Esophagus muscularis mucosa (tissue), 3 donors: Measurements from ENCODE around the gene LIPA.

ENCODE experiments used
- POLR2A ChIP-seq: fragments of 450-650 bp; IDR thresholded peaks from one replicate; pipeline ENCODE4 v1.6.1; 2017; ENCODE audit warnings: antibody characterized with exemption, moderate library complexity, mild to moderate bottlenecking, low read depth
- POLR2AphosphoS5 ChIP-seq, 2 donors: sonication (generic); formaldehyde crosslinking; IDR thresholded peaks; one replicate each; pipeline ENCODE4 v1.6.1; 2017; ENCODE audit warnings: antibody characterized with exemption in 2 of 2
- TF ChIP-seq, protein P1 (sequence below), 3 experiments: fragments of 200-600 bp in 2 of 3; fragments of 450-650 bp in 1 of 3; sonication (generic) in 2 of 3; IDR thresholded peaks; one replicate each; pipeline ENCODE4 v1.5.1; 2017 to 2019; ENCODE audit warnings: antibody characterized with exemption in 3 of 3, mild to moderate bottlenecking in 2 of 3, moderate library complexity in 1 of 3

DNA sequence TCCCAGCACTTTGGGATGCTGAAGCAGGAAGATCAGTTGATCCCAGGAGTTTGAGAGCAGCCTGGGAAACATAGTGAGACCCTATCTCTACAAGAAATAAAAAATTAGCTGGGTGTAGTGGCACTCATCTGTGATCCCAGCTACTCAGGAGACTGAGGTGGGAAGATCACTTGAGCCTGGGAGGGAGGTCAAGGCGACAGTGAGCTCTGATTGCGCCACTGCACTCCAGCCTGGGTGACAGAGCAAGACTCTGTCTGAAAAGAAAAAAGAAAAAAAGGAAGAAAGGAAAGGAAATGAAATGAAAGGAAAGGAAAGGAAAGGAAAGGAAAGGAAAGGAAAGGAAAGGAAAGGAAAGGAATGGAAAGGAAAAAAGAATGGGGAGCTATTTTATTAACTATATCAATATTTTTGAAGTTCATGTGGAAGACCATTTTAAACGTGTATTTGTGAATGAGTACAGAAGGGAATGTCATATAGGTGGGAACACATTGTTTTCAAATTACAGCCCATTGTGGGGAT, 43.2 kb upstream of the LIPA start:
- TF ChIP-seq, protein P1, sequence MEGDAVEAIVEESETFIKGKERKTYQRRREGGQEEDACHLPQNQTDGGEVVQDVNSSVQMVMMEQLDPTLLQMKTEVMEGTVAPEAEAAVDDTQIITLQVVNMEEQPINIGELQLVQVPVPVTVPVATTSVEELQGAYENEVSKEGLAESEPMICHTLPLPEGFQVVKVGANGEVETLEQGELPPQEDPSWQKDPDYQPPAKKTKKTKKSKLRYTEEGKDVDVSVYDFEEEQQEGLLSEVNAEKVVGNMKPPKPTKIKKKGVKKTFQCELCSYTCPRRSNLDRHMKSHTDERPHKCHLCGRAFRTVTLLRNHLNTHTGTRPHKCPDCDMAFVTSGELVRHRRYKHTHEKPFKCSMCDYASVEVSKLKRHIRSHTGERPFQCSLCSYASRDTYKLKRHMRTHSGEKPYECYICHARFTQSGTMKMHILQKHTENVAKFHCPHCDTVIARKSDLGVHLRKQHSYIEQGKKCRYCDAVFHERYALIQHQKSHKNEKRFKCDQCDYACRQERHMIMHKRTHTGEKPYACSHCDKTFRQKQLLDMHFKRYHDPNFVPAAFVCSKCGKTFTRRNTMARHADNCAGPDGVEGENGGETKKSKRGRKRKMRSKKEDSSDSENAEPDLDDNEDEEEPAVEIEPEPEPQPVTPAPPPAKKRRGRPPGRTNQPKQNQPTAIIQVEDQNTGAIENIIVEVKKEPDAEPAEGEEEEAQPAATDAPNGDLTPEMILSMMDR (IDR thresholded peaks at IDR 0.05), result no peak
- TF ChIP-seq POLR2A (no peak), POLR2AphosphoS5 (IDR thresholded peaks at IDR 0.05) (no peak)
